ENCODE data around the gene DBR1.

GRCh38 chr3:138124188-138124587 lies 50.5 kb downstream of the DBR1 start:
- TF ChIP-seq POLR2A (IDR thresholded peaks at IDR 0.05; ENCODE audit: low read length), result no peak
- no peak for TF ChIP-seq GATA1 (IDR thresholded peaks at IDR 0.05; ENCODE audit: low read depth, low read length)

Data from erythroblast (primary cell).